Panc1 (cell line): Measurements from ENCODE around the gene ADGRD1.

Experiments used
- CTCF ChIP-seq: fragments of 450-650 bp; IDR thresholded peaks from 2 replicates; pipeline ENCODE4 v1.5.1; 2017; ENCODE audit warnings: mild to moderate bottlenecking
- REST ChIP-seq, 2 experiments: IDR thresholded peaks; 2 replicates each; pipeline ENCODE4 v1.6.1; 2011 to 2012; ENCODE audit warnings: low read depth in 2 of 2, control low read depth in 1 of 2, low read length in 1 of 2, mild to moderate bottlenecking in 1 of 2, moderate library complexity in 1 of 2; ENCODE audit not compliant: insufficient read depth in 1 of 2

GRCh38 chr12:131053567-131053966 lies 99.9 kb downstream of the ADGRD1 start:
- TF ChIP-seq REST (IDR thresholded peaks at IDR 0.05; ENCODE audit: insufficient read depth in 1 of 2, low read depth in 2 of 2, low read length in 1 of 2) (no peak), CTCF (no peak)
